MM.1S (cell line): Measurements from ENCODE around the gene KRT27.
A peak's percentile ranks its signal among the peaks of the same experiment; 100 is the strongest.

ENCODE experiments used
- EZH2 ChIP-seq: fragments of 300-600 bp; sonication (generic); optimal IDR thresholded peaks from 2 replicates; pipeline ENCODE3; 2017; ENCODE audit warnings: low read depth, mild to moderate bottlenecking, antibody characterized with exemption, low read length, mixed read lengths
- EZH2phosphoT487 ChIP-seq: fragments of 300-600 bp; sonication (generic); IDR thresholded peaks from 2 replicates; pipeline ENCODE4 v1.6.1; 2018; ENCODE audit warnings: antibody characterized with exemption, low read length
- TF ChIP-seq, protein P1 (sequence below): fragments of 300-600 bp; sonication (generic); IDR thresholded peaks from 2 replicates; pipeline ENCODE4 v1.5.1; 2016; ENCODE audit warnings: antibody characterized with exemption, low read length, mixed read lengths

GRCh38 chr17:40726919-40727318 is 55.4 kb downstream of the KRT27 start:
- TF ChIP-seq, protein P1, sequence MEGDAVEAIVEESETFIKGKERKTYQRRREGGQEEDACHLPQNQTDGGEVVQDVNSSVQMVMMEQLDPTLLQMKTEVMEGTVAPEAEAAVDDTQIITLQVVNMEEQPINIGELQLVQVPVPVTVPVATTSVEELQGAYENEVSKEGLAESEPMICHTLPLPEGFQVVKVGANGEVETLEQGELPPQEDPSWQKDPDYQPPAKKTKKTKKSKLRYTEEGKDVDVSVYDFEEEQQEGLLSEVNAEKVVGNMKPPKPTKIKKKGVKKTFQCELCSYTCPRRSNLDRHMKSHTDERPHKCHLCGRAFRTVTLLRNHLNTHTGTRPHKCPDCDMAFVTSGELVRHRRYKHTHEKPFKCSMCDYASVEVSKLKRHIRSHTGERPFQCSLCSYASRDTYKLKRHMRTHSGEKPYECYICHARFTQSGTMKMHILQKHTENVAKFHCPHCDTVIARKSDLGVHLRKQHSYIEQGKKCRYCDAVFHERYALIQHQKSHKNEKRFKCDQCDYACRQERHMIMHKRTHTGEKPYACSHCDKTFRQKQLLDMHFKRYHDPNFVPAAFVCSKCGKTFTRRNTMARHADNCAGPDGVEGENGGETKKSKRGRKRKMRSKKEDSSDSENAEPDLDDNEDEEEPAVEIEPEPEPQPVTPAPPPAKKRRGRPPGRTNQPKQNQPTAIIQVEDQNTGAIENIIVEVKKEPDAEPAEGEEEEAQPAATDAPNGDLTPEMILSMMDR: peak; percentile 34
- TF ChIP-seq EZH2 (no peak), EZH2phosphoT487 (no peak)
